ENCODE measurements around the gene PTGES3.

Gene PTGES3

GRCh38 chr12:56645717-56646446 lies 42.2 kb downstream of the PTGES3 start, which contains the start of gene ATP5F1B:
Gene ATP5F1B (minus strand): TSS chr12:56645984. CDS start chr12:56645963, 21 bp downstream.
- H3K4me1 ChIP-seq (ENCODE audit: insufficient read depth, low read length, poor library complexity, severe bottlenecking): peaks cover 32% of the 10 kb centered on the region
- H3K9ac ChIP-seq (ENCODE audit: low read depth, low read length, poor library complexity, severe bottlenecking): peak within 1 kb of the TSS; percentile 97
- H4K20me1 ChIP-seq (ENCODE audit: insufficient read depth, low read length, poor library complexity, severe bottlenecking): peaks cover 48% of the 10 kb centered on the region
- H3K79me2 ChIP-seq (ENCODE audit: insufficient read depth, low read length): peaks cover 45% of the 10 kb centered on the region
- H3F3A ChIP-seq (ENCODE audit: low read depth): no peaks in the 10 kb centered on the region
- TF ChIP-seq CTCF (conservative IDR thresholded peaks at IDR 0.05; ENCODE audit: low read length) (no peak), EZH2phosphoT487 (IDR thresholded peaks at IDR 0.05; ENCODE audit: borderline replicate concordance) (no peak)
- H3K9me2 ChIP-seq (replicated peaks; ENCODE audit: low read depth, low read length): no peaks in the 10 kb centered on the region
- H3K36me3 ChIP-seq (ENCODE audit: insufficient read depth, low read length): peaks cover 21% of the 10 kb centered on the region; the same call in 1 of the 2 replicates
- peak within 1 kb of the TSS; percentile 99 for H3K4me2 ChIP-seq (ENCODE audit: low read depth, low read length, poor library complexity, severe bottlenecking)
- H3K4me3 ChIP-seq (ENCODE audit: low read length, poor library complexity, severe bottlenecking): peak within 1 kb of the TSS; percentile 93
- H2AFZ ChIP-seq (ENCODE audit: low read length): peak within 1 kb of the TSS; percentile 54; the same call in 1 of the 2 replicates
- H3K27me3 ChIP-seq (ENCODE audit: insufficient read depth, low read length, poor library complexity, severe bottlenecking): peaks cover 5% of the 10 kb centered on the region
- no peaks in the 10 kb centered on the region for H3K9me3 ChIP-seq (ENCODE audit: insufficient read depth, low read depth, low read length)

- no peaks in the 10 kb centered on the region for H3K9me2 ChIP-seq (replicated peaks; ENCODE audit: low read depth, low read length)
- no peaks in the 10 kb centered on the region for H3K9me3 ChIP-seq (ENCODE audit: insufficient read depth, low read depth, low read length)
- no peaks in the 10 kb centered on the region for H3F3A ChIP-seq (ENCODE audit: low read depth)
- H3K4me3 ChIP-seq (ENCODE audit: low read length, poor library complexity, severe bottlenecking): peak overlapping the region; percentile 93
- H4K20me1 ChIP-seq (ENCODE audit: insufficient read depth, low read length, poor library complexity, severe bottlenecking): peaks cover 51% of the 10 kb centered on the region
- H3K4me1 ChIP-seq (ENCODE audit: insufficient read depth, low read length, poor library complexity, severe bottlenecking): peaks cover 32% of the 10 kb centered on the region
- H3K36me3 ChIP-seq (ENCODE audit: insufficient read depth, low read length): peaks cover 27% of the 10 kb centered on the region; the same call in 1 of the 2 replicates
- peak overlapping the region; percentile 99 for H3K4me2 ChIP-seq (ENCODE audit: low read depth, low read length, poor library complexity, severe bottlenecking)
- 0 out of 2 replicates have a peak overlapping the region, but pooled peaks have one; percentile 30 for H2AFZ ChIP-seq (ENCODE audit: low read length)
- H3K79me2 ChIP-seq (ENCODE audit: insufficient read depth, low read length): peaks cover 51% of the 10 kb centered on the region
- TF ChIP-seq EZH2phosphoT487 (IDR thresholded peaks at IDR 0.05; ENCODE audit: borderline replicate concordance): no peak
- no peak for TF ChIP-seq CTCF (conservative IDR thresholded peaks at IDR 0.05; ENCODE audit: low read length)
- peaks cover 5% of the 10 kb centered on the region for H3K27me3 ChIP-seq (ENCODE audit: insufficient read depth, low read length, poor library complexity, severe bottlenecking)
- peak overlapping the region; percentile 97 for H3K9ac ChIP-seq (ENCODE audit: low read depth, low read length, poor library complexity, severe bottlenecking)
Measured at GRCh38 chr12:56645201-56645716, 42.8 kb downstream of the PTGES3 start.

DNA sequence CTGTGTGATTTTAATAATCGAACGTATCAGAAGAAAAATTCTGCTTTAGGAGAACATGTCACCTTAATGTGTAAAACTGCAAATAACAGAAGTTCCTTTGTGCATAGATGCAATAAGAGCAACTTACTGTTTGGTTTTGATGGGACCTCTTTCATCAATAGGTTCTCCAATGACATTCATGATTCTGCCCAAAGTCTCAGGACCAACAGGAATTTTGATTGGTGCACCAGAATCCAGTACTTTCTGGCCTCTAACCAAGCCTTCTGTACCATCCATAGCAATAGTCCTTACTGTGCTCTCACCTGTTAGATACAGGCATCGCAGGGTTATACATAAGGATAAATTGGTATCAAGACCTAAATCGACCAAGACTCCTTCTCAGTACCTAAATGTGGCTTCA lies 43.4 kb downstream of the PTGES3 start:
- TF ChIP-seq CTCF (conservative IDR thresholded peaks at IDR 0.05; ENCODE audit: low read length) (no peak), EZH2phosphoT487 (IDR thresholded peaks at IDR 0.05; ENCODE audit: borderline replicate concordance) (no peak)
- Histone ChIP-seq H3K9me2 (replicated peaks; ENCODE audit: low read depth, low read length) (no peaks in the 10 kb centered on the region), H3F3A (ENCODE audit: low read depth) (no peaks in the 10 kb centered on the region), H4K20me1 (ENCODE audit: insufficient read depth, low read length, poor library complexity, severe bottlenecking) (peaks cover 55% of the 10 kb centered on the region), H3K79me2 (ENCODE audit: insufficient read depth, low read length) (peaks cover 56% of the 10 kb centered on the region), H3K9ac (ENCODE audit: low read depth, low read length, poor library complexity, severe bottlenecking) (peak overlapping the region; percentile 97), H3K4me3 (ENCODE audit: low read length, poor library complexity, severe bottlenecking) (peak overlapping the region; percentile 93), H3K4me1 (ENCODE audit: insufficient read depth, low read length, poor library complexity, severe bottlenecking) (peaks cover 32% of the 10 kb centered on the region), H3K27me3 (ENCODE audit: insufficient read depth, low read length, poor library complexity, severe bottlenecking) (peaks cover 5% of the 10 kb centered on the region), H3K36me3 (ENCODE audit: insufficient read depth, low read length) (peaks cover 32% of the 10 kb centered on the region; the same call in 1 of the 2 replicates), H3K4me2 (ENCODE audit: low read depth, low read length, poor library complexity, severe bottlenecking) (peak overlapping the region; percentile 99), H2AFZ (ENCODE audit: low read length) (no peak overlapping the region), H3K9me3 (ENCODE audit: insufficient read depth, low read depth, low read length) (no peaks in the 10 kb centered on the region)
